HG03432 (cell line): ENCODE data around the gene ALKBH7.

Source experiments
- ATAC-seq: cut with Tn5 transposase; IDR thresholded peaks from one replicate; pipeline ENCODE4 v1.9.1; 2021; ENCODE audit warnings: mild to moderate bottlenecking, moderate library complexity; ENCODE audit not compliant: unreplicated experiment

Gene ALKBH7

GRCh38 chr19:6423499-6424194, 51.1 kb downstream of the ALKBH7 start:
- ATAC-seq: no peak

- no peak for ATAC-seq
These were observed 51.8 kb downstream of the ALKBH7 start, which contains the start of gene KHSRP for GRCh38 chr19:6424195-6424938. Gene KHSRP (minus strand): TSS chr19:6424811. CDS start chr19:6424701, 110 bp downstream.
